GM18508 (cell line): Measurements from ENCODE around the gene IQGAP3.

Experiments used
- ATAC-seq: cut with Tn5 transposase; IDR thresholded peaks from one replicate; pipeline ENCODE4 v1.9.1; 2021; ENCODE audit warnings: moderate number of reproducible peaks; ENCODE audit not compliant: insufficient read depth, unreplicated experiment

IQGAP3 gene

GRCh38 chr1:156486421-156487344 is 85.7 kb downstream of the IQGAP3 start:
- no peak for ATAC-seq

- ATAC-seq, result no peak
Measured at GRCh38 chr1:156485984-156486383, 86.4 kb downstream of the IQGAP3 start.

- ATAC-seq, result no peak
Measured at GRCh38 chr1:156484480-156485058, 87.8 kb downstream of the IQGAP3 start.

- no peak for ATAC-seq
Measured at GRCh38 chr1:156483397-156483796, 89.0 kb downstream of the IQGAP3 start.

- ATAC-seq, result no peak
Measured at GRCh38 chr1:156482276-156482675, 90.1 kb downstream of the IQGAP3 start.

- ATAC-seq, result no peak
Measured at GRCh38 chr1:156481527-156481926, 90.8 kb downstream of the IQGAP3 start.

- ATAC-seq, result no peak
Measured at GRCh38 chr1:156480411-156481192, 91.8 kb downstream of the IQGAP3 start.

GRCh38 chr1:156480016-156480370 is 92.4 kb downstream of the IQGAP3 start:
- no peak for ATAC-seq

- ATAC-seq, result no peak
Measured at GRCh38 chr1:156479093-156480015, 93.0 kb downstream of the IQGAP3 start.

- ATAC-seq, result no peak
Measured at GRCh38 chr1:156478250-156478627, 94.1 kb downstream of the IQGAP3 start.

GRCh38 chr1:156477526-156478249 is 94.7 kb downstream of the IQGAP3 start:
- no peak for ATAC-seq

GRCh38 chr1:156476501-156477298 is 95.7 kb downstream of the IQGAP3 start:
- no peak for ATAC-seq

GRCh38 chr1:156475568-156476500 is 96.5 kb downstream of the IQGAP3 start:
- ATAC-seq, result no peak
